ENCODE measurements around the gene DNAJB2.

DNAJB2 gene

GRCh38 chr2:219261024-219261855 lies 17.9 kb upstream of the DNAJB2 start:
- DNase-seq = no peak

- no peak for DNase-seq
Observed at GRCh38 chr2:219266232-219266631, 12.9 kb upstream of the DNAJB2 start.

- no peak for DNase-seq
Observed at GRCh38 chr2:219266886-219267285, 12.3 kb upstream of the DNAJB2 start.

- DNase-seq = no peak
Observed at GRCh38 chr2:219268294-219268693, 10.9 kb upstream of the DNAJB2 start.

- DNase-seq = no peak
Observed at GRCh38 chr2:219269362-219270054, 9.7 kb upstream of the DNAJB2 start.

- no peak for DNase-seq
Observed at GRCh38 chr2:219270055-219270372, 9.2 kb upstream of the DNAJB2 start.

GRCh38 chr2:219271021-219271420 lies 8.1 kb upstream of the DNAJB2 start:
- DNase-seq = no peak

- no peak for DNase-seq
Observed at GRCh38 chr2:219272356-219272755, 6.8 kb upstream of the DNAJB2 start.

GRCh38 chr2:219272995-219273394 lies 6.2 kb upstream of the DNAJB2 start:
- no peak for DNase-seq

- no peak for DNase-seq
Observed at GRCh38 chr2:219273937-219274336, 5.2 kb upstream of the DNAJB2 start.

- no peak for DNase-seq
Observed at GRCh38 chr2:219274361-219274921, 4.7 kb upstream of the DNAJB2 start.

GRCh38 chr2:219277703-219278654 lies 1.2 kb upstream of the DNAJB2 start:
- DNase-seq = peak; percentile 71

GRCh38 chr2:219278655-219279150 lies 463 bp upstream of the DNAJB2 start:
- DNase-seq = no peak

- no peak for DNase-seq
Observed at GRCh38 chr2:219279916-219280516, 850 bp downstream of the DNAJB2 start.

- DNase-seq = no peak
Observed at GRCh38 chr2:219280651-219281050, 1.5 kb downstream of the DNAJB2 start.

GRCh38 chr2:219281588-219281987 lies 2.4 kb downstream of the DNAJB2 start:
- no peak for DNase-seq

GRCh38 chr2:219282375-219282774 lies 3.2 kb downstream of the DNAJB2 start:
- DNase-seq = no peak

GRCh38 chr2:219282943-219283581 lies 3.9 kb downstream of the DNAJB2 start:
- no peak for DNase-seq

GRCh38 chr2:219284501-219285372 lies 5.6 kb downstream of the DNAJB2 start:
- no peak for DNase-seq

- DNase-seq = no peak
Observed at GRCh38 chr2:219285373-219285735, 6.2 kb downstream of the DNAJB2 start.

GRCh38 chr2:219285894-219286425 lies 6.8 kb downstream of the DNAJB2 start:
- DNase-seq = no peak

All from activated CD8-positive, alpha-beta memory T cell treated with anti-CD3 and anti-CD28 coated beads, Interleukin-2, amount 50 U/mL, for 4 hours (primary cell).